Measurements from ENCODE around the gene DIS3L2.

The DIS3L2 gene

GRCh38 chr2:232282508-232283055, 321.1 kb downstream of the DIS3L2 start:
- no peak for TF ChIP-seq CTCF (conservative IDR thresholded peaks at IDR 0.05; ENCODE audit: low read depth, low read length)
- DNase-seq (ENCODE audit: low read depth) = no peak
- no peak overlapping the region for H3K4me3 ChIP-seq (ENCODE audit: low read depth, low read length)

GRCh38 chr2:232286001-232286868, 324.7 kb downstream of the DIS3L2 start:
- TF ChIP-seq CTCF (conservative IDR thresholded peaks at IDR 0.05; ENCODE audit: low read depth, low read length) = no peak
- H3K4me3 ChIP-seq (ENCODE audit: low read depth, low read length) = no peak overlapping the region
- DNase-seq (ENCODE audit: low read depth) = no peak

- no peak for DNase-seq (ENCODE audit: low read depth)
- H3K4me3 ChIP-seq (ENCODE audit: low read depth, low read length) = no peak overlapping the region
- TF ChIP-seq CTCF (conservative IDR thresholded peaks at IDR 0.05; ENCODE audit: low read depth, low read length) = no peak
These were observed 325.8 kb downstream of the DIS3L2 start for GRCh38 chr2:232287316-232287715.

- DNase-seq (ENCODE audit: low read depth) = no peak
- TF ChIP-seq CTCF (conservative IDR thresholded peaks at IDR 0.05; ENCODE audit: low read depth, low read length) = no peak
- H3K4me3 ChIP-seq (ENCODE audit: low read depth, low read length) = no peak overlapping the region
These were observed 327.0 kb downstream of the DIS3L2 start for GRCh38 chr2:232288489-232289030.

- no peak for DNase-seq (ENCODE audit: low read depth)
- no peak overlapping the region for H3K4me3 ChIP-seq (ENCODE audit: low read depth, low read length)
- no peak for TF ChIP-seq CTCF (conservative IDR thresholded peaks at IDR 0.05; ENCODE audit: low read depth, low read length)
These were observed 329.2 kb downstream of the DIS3L2 start for GRCh38 chr2:232290668-232291067.

GRCh38 chr2:232291343-232291742, 329.8 kb downstream of the DIS3L2 start:
- no peak for TF ChIP-seq CTCF (conservative IDR thresholded peaks at IDR 0.05; ENCODE audit: low read depth, low read length)
- no peak for DNase-seq (ENCODE audit: low read depth)
- H3K4me3 ChIP-seq (ENCODE audit: low read depth, low read length) = no peak overlapping the region

Data from choroid plexus epithelial cell (primary cell).